ENCODE measurements around the gene CFAP77. TPM values are rescaled to one million over a fixed set of nuclear protein-coding genes. Genes with fewer than 3 reads are reported as not detected.

Gene CFAP77
- total and polyA plus RNA-seq, 2 of the 4 experiments (the other 2 are of a cell fraction): not detected

GRCh38 chr9:132582786-132583583 is 173.0 kb downstream of the CFAP77 start:
- Histone ChIP-seq H3K9me3 (ENCODE audit: control insufficient read depth, insufficient read depth, low read length) (peaks cover 2% of the 10 kb centered on the region), H2AK5ac (ENCODE audit: low read depth, low read length) (no peak overlapping the region), H3K36me3 (ENCODE audit: control insufficient read depth, insufficient read depth, low read length) (no peaks in the 10 kb centered on the region), H2BK20ac (ENCODE audit: low read depth, low read length) (no peak overlapping the region), H3K4ac (ENCODE audit: low read depth, low read length) (no peak overlapping the region), H3K4me1 (ENCODE audit: control insufficient read depth, insufficient read depth, low read length) (no peaks in the 10 kb centered on the region), H2BK5ac (ENCODE audit: low read depth, low read length, poor library complexity, severe bottlenecking) (no peak overlapping the region), H4K5ac (ENCODE audit: low read depth, low read length) (no peak overlapping the region), H3K9ac (ENCODE audit: low read depth, low read length) (no peak overlapping the region), H3K4me3 (ENCODE audit: insufficient read depth, low read depth, low read length) (no peak overlapping the region), H4K20me1 (ENCODE audit: insufficient read depth, low read length) (peaks cover 52% of the 10 kb centered on the region), H2BK120ac (ENCODE audit: low read depth, low read length) (no peak overlapping the region), H4K91ac (ENCODE audit: insufficient read depth, low read depth, low read length) (no peak overlapping the region), H3K56ac (ENCODE audit: extremely low read depth, insufficient read depth, low read length) (no peak overlapping the region), H3K18ac (ENCODE audit: low read depth, low read length) (no peak overlapping the region), H4K8ac (ENCODE audit: low read depth in 2 of 2, low read length in 2 of 2) (no peak overlapping the region), H3K9me1 (ENCODE audit: insufficient read depth, low read length) (no peaks in the 10 kb centered on the region; the same call in 1 of the 2 replicates), H3K4me2 (ENCODE audit: low read depth, low read length) (no peak overlapping the region), H3K27me3 (ENCODE audit: control insufficient read depth, insufficient read depth, low read length) (peaks cover 96% of the 10 kb centered on the region), H3K79me1 (ENCODE audit: low read depth in 1 of 2, low read length in 2 of 2) (no peaks in the 10 kb centered on the region), H3K27ac (ENCODE audit: insufficient read depth, low read length) (no peak overlapping the region), H3K23ac (ENCODE audit: low read depth, low read length) (no peak overlapping the region), H2BK15ac (ENCODE audit: low read depth, low read length) (no peak overlapping the region), H2AFZ (replicated peaks; ENCODE audit: low read length, poor library complexity) (no peak overlapping the region), H2AK9ac (replicated peaks; ENCODE audit: low read depth, low read length, poor library complexity) (no peak overlapping the region), H3K14ac (replicated peaks; ENCODE audit: low read depth, low read length) (no peak overlapping the region)
- POLR2A ChIA-PET (ENCODE audit: unreplicated experiment): no interaction called here
- intact Hi-C loops (cut with micrococcal nuclease) (no loop called here), dilution Hi-C loops (cut with HindIII; ENCODE audit: low sequenced_read_pairs, unreplicated experiment) (no loop called here), in situ Hi-C loops (cut with MboI; ENCODE audit: low sequenced_read_pairs) (no loop called here)
- BruUV-seq (replicated peaks): no TSS peak
- 5% methylated on average over 14 of the region's 37 CpGs; no CpG with 5 or more reads in 1 of the 2 experiments for WGBS, 2 experiments (ENCODE audit: extremely low coverage in 2 of 2, insufficient read length in 1 of 2)
- TF ChIP-seq SMC3 (IDR thresholded peaks at IDR 0.05; ENCODE audit: low read depth, low read length): no peak
- TF ChIP-seq ELK1 (IDR thresholded peaks at IDR 0.05; ENCODE audit: borderline replicate concordance, low read depth, low read length): no peak
- no peak for TF ChIP-seq CEBPB (IDR thresholded peaks at IDR 0.05; ENCODE audit: low read depth, low read length)
- no peak for TF ChIP-seq USF2 (IDR thresholded peaks at IDR 0.05; ENCODE audit: low read depth, low read length)
- no peak for TF ChIP-seq FOS (IDR thresholded peaks at IDR 0.05; ENCODE audit: low read depth, low read length)
- no peak for TF ChIP-seq POLR2A (IDR thresholded peaks at IDR 0.05; ENCODE audit: low read depth, low read length)
- TF ChIP-seq MAZ (IDR thresholded peaks at IDR 0.05; ENCODE audit: borderline replicate concordance, low read depth, low read length): no peak
- TF ChIP-seq RFX5 (IDR thresholded peaks at IDR 0.05; ENCODE audit: low read depth, low read length): no peak
- no peak for TF ChIP-seq RAD21 (IDR thresholded peaks at IDR 0.05; ENCODE audit: low read length)
- no peak for TF ChIP-seq NFE2L2 (IDR thresholded peaks at IDR 0.05; ENCODE audit: low read depth, low read length)
- no peak for TF ChIP-seq CHD1 (IDR thresholded peaks at IDR 0.05; ENCODE audit: low read depth, low read length)
- TF ChIP-seq CTCF (conservative IDR thresholded peaks at IDR 0.05; ENCODE audit: low read depth, low read length): no peak
- no peak for TF ChIP-seq MAFK (IDR thresholded peaks at IDR 0.05; ENCODE audit: low read depth, low read length)
- DNase-seq (no peak), ATAC-seq (ENCODE audit: low read depth) (no peak)
- CTCF ChIA-PET: no interaction called here
